Measurements from ENCODE around the gene APBA2.

The APBA2 gene

GRCh38 chr15:29065571-29065970 lies 179.8 kb downstream of the APBA2 start:
- DNase-seq (ENCODE audit: low spot score): no peak
- TF ChIP-seq CTCF (IDR thresholded peaks at IDR 0.05; ENCODE audit: extremely low read depth, missing control alignments): no peak

GRCh38 chr15:29066310-29066709 lies 180.5 kb downstream of the APBA2 start:
- DNase-seq (ENCODE audit: low spot score): no peak
- no peak for TF ChIP-seq CTCF (IDR thresholded peaks at IDR 0.05; ENCODE audit: extremely low read depth, missing control alignments)

- no peak for DNase-seq (ENCODE audit: low spot score)
- TF ChIP-seq CTCF (IDR thresholded peaks at IDR 0.05; ENCODE audit: extremely low read depth, missing control alignments): no peak
These were observed 181.1 kb downstream of the APBA2 start for GRCh38 chr15:29066838-29067237.

GRCh38 chr15:29067949-29068348 lies 182.2 kb downstream of the APBA2 start:
- TF ChIP-seq CTCF (IDR thresholded peaks at IDR 0.05; ENCODE audit: extremely low read depth, missing control alignments): no peak

GRCh38 chr15:29070471-29071231 lies 184.9 kb downstream of the APBA2 start:
- TF ChIP-seq CTCF (IDR thresholded peaks at IDR 0.05; ENCODE audit: extremely low read depth, missing control alignments): no peak
- DNase-seq (ENCODE audit: low spot score): no peak

More at GRCh38 chr15:29067949-29068348, 182.2 kb downstream of the APBA2 start:
- DNase-seq (ENCODE audit: low spot score): no peak

- no peak for DNase-seq (ENCODE audit: low spot score)
- no peak for TF ChIP-seq CTCF (IDR thresholded peaks at IDR 0.05; ENCODE audit: extremely low read depth, missing control alignments)
These were observed 185.6 kb downstream of the APBA2 start for GRCh38 chr15:29071232-29071881.

GRCh38 chr15:29071882-29072273 lies 186.1 kb downstream of the APBA2 start:
- no peak for DNase-seq (ENCODE audit: low spot score)
- TF ChIP-seq CTCF (IDR thresholded peaks at IDR 0.05; ENCODE audit: extremely low read depth, missing control alignments): no peak

Data from GM20000 (cell line).